Glutamatergic neuron (in vitro differentiated cells): ENCODE results near the gene DIS3L. TPM values are rescaled to one million over a fixed set of nuclear protein-coding genes. Genes with fewer than 3 reads are reported as not detected.

Source experiments
- DNase-seq: peaks from one replicate; pipeline ENCODE4 v3.0.0; 2022
- H3K27ac Mint-ChIP-seq: one replicate; pipeline ENCODE4 v1.8.0; 2020; ENCODE audit warnings: mild to moderate bottlenecking, mixed read lengths, inconsistent platforms; ENCODE audit not compliant: unreplicated experiment
- H3K27me3 Mint-ChIP-seq: one replicate; pipeline ENCODE4 v1.8.0; 2020; ENCODE audit warnings: mild to moderate bottlenecking, moderate library complexity, mixed read lengths, inconsistent platforms; ENCODE audit not compliant: unreplicated experiment
- H3K36me3 Mint-ChIP-seq: one replicate; pipeline ENCODE4 v1.8.0; 2020; ENCODE audit warnings: mild to moderate bottlenecking, mixed read lengths, inconsistent platforms; ENCODE audit not compliant: unreplicated experiment
- H3K4me1 Mint-ChIP-seq: one replicate; pipeline ENCODE4 v1.8.0; 2020; ENCODE audit warnings: mild to moderate bottlenecking, low read depth, mixed read lengths, inconsistent platforms; ENCODE audit not compliant: unreplicated experiment
- H3K4me3 Mint-ChIP-seq: one replicate; pipeline ENCODE4 v1.8.0; 2020; ENCODE audit warnings: mild to moderate bottlenecking, mixed read lengths, inconsistent platforms; ENCODE audit not compliant: unreplicated experiment
- H3K9me3 Mint-ChIP-seq: one replicate; pipeline ENCODE4 v1.8.0; 2020; ENCODE audit warnings: mild to moderate bottlenecking, moderate library complexity, mixed read lengths, inconsistent platforms; ENCODE audit not compliant: unreplicated experiment
- CTCF ChIP-seq: fragments of 200-600 bp; sonication (generic); IDR thresholded peaks from one replicate; pipeline ENCODE4 v1.5.0; 2021; ENCODE audit not compliant: partially characterized antibody, unreplicated experiment
- total RNA-seq: library from RNA; stranded (reverse); fragmentation: NEBNext Ultra II Directional; extraction: Animal tissue kit (Norgen Biotek cat#: 25700); gene quantifications from one replicate; pipeline ENCODE4 v1.2.1, GENCODE V29; 2021; ENCODE audit not compliant: unreplicated experiment

DIS3L gene
- total RNA-seq, 1 donor from 2014 or later: 6.0 TPM

- no peak for DNase-seq
- no peaks in the 10 kb centered on the region for H3K9me3 Mint-ChIP-seq
- peaks cover 2% of the 10 kb centered on the region for H3K4me1 Mint-ChIP-seq
- no peak overlapping the region for H3K4me3 Mint-ChIP-seq
- H3K27me3 Mint-ChIP-seq: peaks cover 2% of the 10 kb centered on the region
- H3K36me3 Mint-ChIP-seq: no peaks in the 10 kb centered on the region
- TF ChIP-seq CTCF: no peak
- H3K27ac Mint-ChIP-seq: no peak overlapping the region
Measured at GRCh38 chr15:66288093-66288492, 5.3 kb upstream of the DIS3L start.

- DNase-seq: no peak
- Mint-ChIP-seq H3K4me1 (peaks cover 2% of the 10 kb centered on the region), H3K27me3 (peaks cover 2% of the 10 kb centered on the region), H3K36me3 (no peaks in the 10 kb centered on the region), H3K9me3 (no peaks in the 10 kb centered on the region), H3K27ac (no peak overlapping the region), H3K4me3 (no peak overlapping the region)
- no peak for TF ChIP-seq CTCF
Measured at GRCh38 chr15:66288551-66289185, 4.7 kb upstream of the DIS3L start.

DNA sequence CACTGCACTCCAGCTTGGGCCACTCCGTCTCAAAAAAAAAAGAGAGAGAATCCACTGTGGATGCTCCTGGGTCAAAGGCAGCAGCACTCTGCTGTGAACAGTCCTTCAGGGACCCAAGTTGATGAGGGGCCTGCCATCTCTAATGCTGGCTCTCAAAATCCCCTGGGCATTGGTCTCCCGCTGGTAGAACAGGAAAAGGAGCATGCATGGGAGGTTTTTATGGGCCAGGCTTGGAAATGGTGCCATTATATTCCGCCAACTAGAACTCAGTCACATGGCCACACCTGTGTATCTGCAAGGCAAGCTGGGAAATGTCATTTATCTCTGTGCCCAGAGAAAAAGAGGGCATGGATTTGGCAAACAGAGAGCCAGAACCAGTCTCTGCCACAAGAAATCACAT lies 3.4 kb upstream of the DIS3L start:
- no peak for TF ChIP-seq CTCF

GRCh38 chr15:66290518-66290917 lies 2.9 kb upstream of the DIS3L start:
- Mint-ChIP-seq H3K27ac (no peak overlapping the region), H3K4me1 (peaks cover 2% of the 10 kb centered on the region), H3K36me3 (no peaks in the 10 kb centered on the region)

More for the DNA sequence above, 3.4 kb upstream of the DIS3L start:
- no peak overlapping the region for H3K4me3 Mint-ChIP-seq
- no peak overlapping the region for H3K27ac Mint-ChIP-seq
- peaks cover 8% of the 10 kb centered on the region for H3K27me3 Mint-ChIP-seq
- peaks cover 2% of the 10 kb centered on the region for H3K4me1 Mint-ChIP-seq
- no peak for DNase-seq
- H3K9me3 Mint-ChIP-seq: peaks cover 3% of the 10 kb centered on the region
- no peaks in the 10 kb centered on the region for H3K36me3 Mint-ChIP-seq

More at GRCh38 chr15:66290518-66290917, 2.9 kb upstream of the DIS3L start:
- Mint-ChIP-seq H3K4me3 (no peak overlapping the region), H3K27me3 (peaks cover 8% of the 10 kb centered on the region), H3K9me3 (peaks cover 3% of the 10 kb centered on the region)
- no peak for TF ChIP-seq CTCF
- DNase-seq: no peak
